CD14-positive monocyte (primary cell): ENCODE measurements around the gene LRRC8A. TPM values are rescaled to one million over a fixed set of nuclear protein-coding genes. Genes with fewer than 3 reads are reported as not detected.

ENCODE experiments used
- DNase-seq, 3 donors: peaks; one replicate each; pipeline ENCODE4 v3.0.0-alpha.2; 2011 to 2022
- H2AFZ ChIP-seq: 2 replicates; pipeline ENCODE4 v1.6.0; 2012; ENCODE audit warnings: mild to moderate bottlenecking, low read depth, low read length, inconsistent platforms; ENCODE audit not compliant: insufficient read depth, poor library complexity, severe bottlenecking
- H3K27ac ChIP-seq, 2 donors: 1 replicate in 1 of 2; 2 replicates in 1 of 2; pipeline ENCODE4 v1.5.1; 2012 to 2013; ENCODE audit warnings: low read length in 2 of 2, control low read depth in 1 of 2, inconsistent platforms in 1 of 2, low read depth in 1 of 2, mild to moderate bottlenecking in 1 of 2
- H3K27me3 ChIP-seq, 2 donors: one replicate each; pipeline versions ENCODE4 v1.6.0 to v1.6.1; 2011 to 2013; ENCODE audit warnings: low read length in 2 of 2; ENCODE audit not compliant: control insufficient read depth in 2 of 2, insufficient read depth in 2 of 2
- H3K36me3 ChIP-seq, 2 donors: replicated peaks in 1 of 2; 1 replicate in 1 of 2; 2 replicates in 1 of 2; pipeline versions ENCODE4 v1.5.1 to v1.6.1; 2012 to 2013; ENCODE audit warnings: low read length in 2 of 2, control low read depth in 1 of 2, inconsistent platforms in 1 of 2, mild to moderate bottlenecking in 1 of 2; ENCODE audit not compliant: insufficient read depth in 2 of 2, control insufficient read depth in 1 of 2
- H3K4me1 ChIP-seq, 2 donors: 1 replicate in 1 of 2; 2 replicates in 1 of 2; pipeline versions ENCODE4 v1.5.1 to v1.6.1; 2012 to 2013; ENCODE audit warnings: low read length in 2 of 2, control low read depth in 1 of 2, inconsistent platforms in 1 of 2, mild to moderate bottlenecking in 1 of 2, moderate library complexity in 1 of 2; ENCODE audit not compliant: insufficient read depth in 2 of 2, control insufficient read depth in 1 of 2
- H3K4me2 ChIP-seq: replicated peaks from 2 replicates; pipeline ENCODE3; 2012; ENCODE audit warnings: low read length, moderate library complexity, mild to moderate bottlenecking; ENCODE audit not compliant: poor library complexity, severe bottlenecking; ENCODE audit errors: extremely low read depth
- H3K4me3 ChIP-seq, 3 experiments: fragments of 200-600 bp in 1 of 3; sonication (generic) in 1 of 3; replicated peaks in 1 of 3; 1 replicate in 2 of 3; 2 replicates in 1 of 3; pipeline ENCODE4 v1.5.1; 2011 to 2013; ENCODE audit warnings: low read length in 3 of 3, mild to moderate bottlenecking in 3 of 3, control low read depth in 2 of 3, low read depth in 2 of 3, inconsistent platforms in 1 of 3, moderate library complexity in 1 of 3
- H3K79me2 ChIP-seq: 2 replicates; pipeline ENCODE4 v1.6.0; 2012; ENCODE audit warnings: mild to moderate bottlenecking, control low read depth, inconsistent platforms, low read length, moderate library complexity; ENCODE audit not compliant: insufficient read depth
- H3K9ac ChIP-seq: 2 replicates; pipeline ENCODE4 v1.6.0; 2017; ENCODE audit warnings: low read length, mild to moderate bottlenecking; ENCODE audit not compliant: insufficient read depth, poor library complexity, severe bottlenecking
- H3K9me3 ChIP-seq, 2 donors: replicated peaks in 1 of 2; 1 replicate in 1 of 2; 2 replicates in 1 of 2; pipeline versions ENCODE4 v1.5.1 to v1.6.1; 2012 to 2013; ENCODE audit warnings: low read length in 2 of 2, control low read depth in 1 of 2; ENCODE audit not compliant: control insufficient read depth in 1 of 2, insufficient read depth in 1 of 2
- H4K20me1 ChIP-seq: 2 replicates; pipeline ENCODE4 v1.6.0; 2012; ENCODE audit warnings: mild to moderate bottlenecking, low read length, control low read depth, moderate library complexity; ENCODE audit not compliant: insufficient read depth
- H3K27ac Mint-ChIP-seq, 7 donors: one replicate each; pipeline ENCODE4 v1.8.0; 2020; ENCODE audit warnings: mild to moderate bottlenecking in 7 of 7, mixed read lengths in 7 of 7, moderate library complexity in 6 of 7, inconsistent platforms in 2 of 7
- H3K27me3 Mint-ChIP-seq, 3 donors: one replicate each; pipeline ENCODE4 v1.8.0; 2021 to 2022; ENCODE audit warnings: low read depth in 3 of 3, mild to moderate bottlenecking in 3 of 3, mixed read lengths in 3 of 3, moderate library complexity in 3 of 3, inconsistent platforms in 1 of 3
- H3K36me3 Mint-ChIP-seq, 2 donors: one replicate each; pipeline ENCODE4 v1.8.0; 2020; ENCODE audit warnings: mixed read lengths in 2 of 2, inconsistent platforms in 1 of 2, mild to moderate bottlenecking in 1 of 2
- H3K4me1 Mint-ChIP-seq: one replicate; pipeline ENCODE4 v1.8.0; 2020; ENCODE audit warnings: mild to moderate bottlenecking, mixed read lengths
- H3K4me3 Mint-ChIP-seq, 2 donors: one replicate each; pipeline ENCODE4 v1.8.0; 2020; ENCODE audit warnings: mild to moderate bottlenecking in 2 of 2, mixed read lengths in 2 of 2, moderate library complexity in 1 of 2
- H3K9me3 Mint-ChIP-seq, 7 donors: one replicate each; pipeline ENCODE4 v1.8.0; 2020 to 2022; ENCODE audit warnings: mixed read lengths in 7 of 7, mild to moderate bottlenecking in 6 of 7, moderate library complexity in 6 of 7, inconsistent platforms in 2 of 7
- WGBS: methylation state at CpG from one replicate; pipeline ENCODE4 v1.1.5; 2013; ENCODE audit warnings: missing lambda C conversion rate; ENCODE audit not compliant: insufficient coverage; 5-methylcytosine and 5-hydroxymethylcytosine counted together
- intact Hi-C, 2 donors: fragments of 100-400 bp; cut with micrococcal nuclease; formaldehyde crosslinking; loops; one replicate each; pipeline versions ENCODE4 v1.15.0 to v1.15.1; 2023
- polyA plus RNA-seq, 3 donors: library from polyadenylated mRNA; depleted of rRNA in 1 of 3; unstranded in 2 of 3; stranded (reverse) in 1 of 3; fragments of 300-500 nt in 2 of 3; fragments of >200 nt in 1 of 3; fragmentation: Illumina TruSeq in 2 of 3; gene quantifications; 1 replicate in 2 of 3; 2 replicates in 1 of 3; pipeline ENCODE4 v1.2.3, GENCODE V29; 2012 to 2021
- TF ChIP-seq, protein P1 (sequence below): fragments of 200-600 bp; IDR thresholded peaks from one replicate; pipeline ENCODE4 v1.8.0; 2022; ENCODE audit warnings: antibody characterized with exemption, mild to moderate bottlenecking

The LRRC8A gene
- polyA plus RNA-seq, 3 donors = 7.8 to 10.8 (median 10.3) TPM

DNA sequence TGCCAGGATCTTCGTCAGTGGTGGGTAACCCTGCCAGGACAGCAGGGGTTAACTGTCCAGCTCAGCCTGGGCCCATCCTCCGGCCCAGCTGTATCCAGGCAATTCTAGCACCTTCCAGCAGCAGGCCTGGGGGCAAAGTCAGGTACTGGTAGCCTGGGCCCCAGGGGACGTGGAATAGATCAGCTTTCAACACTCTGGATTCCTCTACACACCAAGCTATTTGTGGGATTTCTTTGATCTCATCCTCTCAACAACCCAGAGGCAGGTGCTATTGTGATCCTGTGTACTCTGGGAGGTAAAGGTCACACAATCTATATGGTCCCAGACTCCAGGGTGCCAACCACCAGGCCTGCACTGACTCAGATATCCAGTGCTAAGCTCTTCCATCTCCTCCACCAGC, 43.6 kb upstream of the LRRC8A start:
- H3K4me3 ChIP-seq = no peak overlapping the region
- H3K4me2 ChIP-seq = no peak overlapping the region
- Mint-ChIP-seq H3K27me3 (no peaks in the 10 kb centered on the region), H3K4me1 (no peaks in the 10 kb centered on the region), H3K4me3 (no peak overlapping the region), H3K36me3 (peaks cover 2 to 24% of the 10 kb centered on the region in 2 donors), H3K27ac (peak overlapping the region in 2 of 7 donors; percentile 37 to 68), H3K9me3 (no peaks in the 10 kb centered on the region)
- no peaks in the 10 kb centered on the region for H3K36me3 ChIP-seq
- no peaks in the 10 kb centered on the region for H3K79me2 ChIP-seq
- no peaks in the 10 kb centered on the region for H3K4me1 ChIP-seq
- no peak overlapping the region for H3K9ac ChIP-seq
- no peak for DNase-seq
- 100% methylated on average over 2 of the region's 3 CpGs for WGBS
- no peaks in the 10 kb centered on the region for H3K27me3 ChIP-seq
- no peaks in the 10 kb centered on the region for H3K9me3 ChIP-seq
- TF ChIP-seq, protein P1, sequence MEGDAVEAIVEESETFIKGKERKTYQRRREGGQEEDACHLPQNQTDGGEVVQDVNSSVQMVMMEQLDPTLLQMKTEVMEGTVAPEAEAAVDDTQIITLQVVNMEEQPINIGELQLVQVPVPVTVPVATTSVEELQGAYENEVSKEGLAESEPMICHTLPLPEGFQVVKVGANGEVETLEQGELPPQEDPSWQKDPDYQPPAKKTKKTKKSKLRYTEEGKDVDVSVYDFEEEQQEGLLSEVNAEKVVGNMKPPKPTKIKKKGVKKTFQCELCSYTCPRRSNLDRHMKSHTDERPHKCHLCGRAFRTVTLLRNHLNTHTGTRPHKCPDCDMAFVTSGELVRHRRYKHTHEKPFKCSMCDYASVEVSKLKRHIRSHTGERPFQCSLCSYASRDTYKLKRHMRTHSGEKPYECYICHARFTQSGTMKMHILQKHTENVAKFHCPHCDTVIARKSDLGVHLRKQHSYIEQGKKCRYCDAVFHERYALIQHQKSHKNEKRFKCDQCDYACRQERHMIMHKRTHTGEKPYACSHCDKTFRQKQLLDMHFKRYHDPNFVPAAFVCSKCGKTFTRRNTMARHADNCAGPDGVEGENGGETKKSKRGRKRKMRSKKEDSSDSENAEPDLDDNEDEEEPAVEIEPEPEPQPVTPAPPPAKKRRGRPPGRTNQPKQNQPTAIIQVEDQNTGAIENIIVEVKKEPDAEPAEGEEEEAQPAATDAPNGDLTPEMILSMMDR = no peak
- H3K27ac ChIP-seq = no peak overlapping the region
- H4K20me1 ChIP-seq = no peaks in the 10 kb centered on the region
- intact Hi-C loops = no loop called here
- no peak overlapping the region for H2AFZ ChIP-seq

DNA sequence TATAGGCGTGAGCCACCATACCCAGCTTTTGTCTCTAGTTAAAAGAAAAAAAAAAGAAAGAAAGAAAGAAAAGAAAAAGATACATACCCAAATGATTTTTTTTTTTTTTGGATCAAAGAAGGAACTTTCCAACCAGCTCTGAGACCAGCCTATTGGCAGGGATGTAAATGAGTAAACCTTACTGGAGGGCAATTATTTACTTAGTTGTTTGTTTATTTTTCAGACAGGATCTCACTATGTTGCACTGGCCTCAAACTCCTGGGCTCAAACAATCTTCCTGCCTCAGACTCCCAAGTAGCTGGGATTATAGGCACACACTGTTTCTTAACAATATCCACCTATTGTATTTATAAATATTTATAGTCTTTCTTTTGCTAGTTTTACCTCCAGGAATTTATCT, 41.4 kb upstream of the LRRC8A start:
- Mint-ChIP-seq H3K4me3 (no peak overlapping the region), H3K4me1 (no peaks in the 10 kb centered on the region), H3K27me3 (no peaks in the 10 kb centered on the region), H3K9me3 (peaks cover 0 to 2% (median 0%) of the 10 kb centered on the region in 7 donors), H3K36me3 (peaks cover 0 to 17% of the 10 kb centered on the region in 2 donors), H3K27ac (no peak overlapping the region)
- intact Hi-C loops = no loop called here
- Histone ChIP-seq H3K4me1 (no peaks in the 10 kb centered on the region), H3K27me3 (no peaks in the 10 kb centered on the region), H4K20me1 (no peaks in the 10 kb centered on the region), H3K27ac (no peak overlapping the region), H3K36me3 (no peaks in the 10 kb centered on the region), H3K79me2 (no peaks in the 10 kb centered on the region), H3K4me3 (no peak overlapping the region), H3K9me3 (no peaks in the 10 kb centered on the region), H2AFZ (no peak overlapping the region), H3K9ac (no peak overlapping the region), H3K4me2 (no peak overlapping the region)
- TF ChIP-seq, protein P1 = no peak
- no peak for DNase-seq
- WGBS = no CpG with 5 or more reads among the region's 1 CpG
